Panc1 (cell line): ENCODE measurements around the gene APBB2. TPM values are rescaled to one million over a fixed set of nuclear protein-coding genes. Genes with fewer than 3 reads are reported as not detected.

Experiments
- ATAC-seq: fragments of 200-7000 bp; cut with Tn5 transposase; 2 replicates; pipeline ENCODE4 v1.9.1; 2020; ENCODE audit warnings: mild to moderate bottlenecking, moderate library complexity
- BruUV-seq: library from RNA; stranded (reverse); fragments of 400-500 nt; replicated peaks from 2 replicates; lab custom pipeline; 2021; lab: Mats Ljungman, UMichigan
- CTCF ChIA-PET: fragments of 300-600 bp; sonication (Branson Sonifier 250); formaldehyde crosslinking; loops from one replicate; lab custom pipeline; 2022; ENCODE audit warnings: antibody characterized with exemption; lab: Charles Lee
- POLR2A ChIA-PET: fragments of 300-600 bp; sonication (Branson Sonifier 250); formaldehyde crosslinking; loops from one replicate; lab custom pipeline; 2022; ENCODE audit warnings: antibody characterized with exemption; lab: Charles Lee
- DNase-seq: peaks from one replicate; pipeline ENCODE4 v3.0.0-alpha.2; 2010; ENCODE audit warnings: low read depth, low spot score
- H3K27ac ChIP-seq: 2 replicates; pipeline ENCODE4 v1.5.1; 2011; ENCODE audit warnings: mild to moderate bottlenecking, low read length, inconsistent platforms
- H3K27me3 ChIP-seq: fragments of 200-500 bp; sonication (Bioruptor generic); 2 replicates; pipeline ENCODE4 v1.6.0; 2014; ENCODE audit warnings: low read length, inconsistent platforms; ENCODE audit not compliant: control insufficient read depth, insufficient read depth
- H3K36me3 ChIP-seq: fragments of 200-500 bp; sonication (Bioruptor generic); 2 replicates; pipeline ENCODE4 v1.5.1; 2014; ENCODE audit warnings: inconsistent platforms, mild to moderate bottlenecking, low read length, moderate library complexity; ENCODE audit not compliant: control insufficient read depth, insufficient read depth
- H3K4me1 ChIP-seq: 2 replicates; pipeline ENCODE4 v1.5.1; 2011; ENCODE audit warnings: inconsistent platforms, mild to moderate bottlenecking, low read length, moderate library complexity; ENCODE audit not compliant: control insufficient read depth, insufficient read depth
- H3K4me3 ChIP-seq, 2 experiments: 2 replicates each; pipeline ENCODE4 v1.5.1; 2011 to 2012; ENCODE audit warnings: low read depth in 2 of 2, low read length in 2 of 2, mild to moderate bottlenecking in 2 of 2, inconsistent platforms in 1 of 2, moderate library complexity in 1 of 2
- H3K9me3 ChIP-seq: fragments of 200-500 bp; sonication (Bioruptor generic); 2 replicates; pipeline ENCODE4 v1.5.1; 2014; ENCODE audit warnings: low read depth, mild to moderate bottlenecking, inconsistent platforms, low read length, moderate library complexity; ENCODE audit not compliant: control insufficient read depth, insufficient read depth
- POLR2AphosphoS5 ChIP-seq: IDR thresholded peaks from 2 replicates; pipeline ENCODE4 v1.6.1; 2012; ENCODE audit warnings: mild to moderate bottlenecking, low read depth, low read length, moderate library complexity
- SIN3A ChIP-seq: IDR thresholded peaks from 2 replicates; pipeline ENCODE4 v1.6.1; 2012; ENCODE audit warnings: low read depth, mild to moderate bottlenecking, low read length, moderate library complexity, borderline replicate concordance; ENCODE audit not compliant: insufficient read depth
- TCF7L2 ChIP-seq: IDR thresholded peaks from 2 replicates; pipeline ENCODE4 v1.6.1; 2011; ENCODE audit warnings: mild to moderate bottlenecking, low read depth, low read length, inconsistent platforms
- in situ Hi-C: cut with HindIII; loops from 2 replicates; pipeline ENCODE4 v1.10.0; 2016; ENCODE audit warnings: low sequenced_read_pairs, low pct_unique_long_range_greater_than_20kb
- intact Hi-C: fragments of 100-400 bp; cut with micrococcal nuclease; formaldehyde crosslinking; loops from one replicate; pipeline ENCODE4 v1.10.0; 2022; ENCODE audit not compliant: unreplicated experiment
- total RNA-seq: library from RNA; stranded (reverse); gene quantifications from one replicate; pipeline ENCODE4 v1.2.1, GENCODE V29; 2021; ENCODE audit not compliant: unreplicated experiment
- TF ChIP-seq, protein P1 (sequence below), 2 experiments: IDR thresholded peaks; 2 replicates each; pipeline ENCODE4 v1.6.1; 2011 to 2012; ENCODE audit warnings: low read depth in 2 of 2, control low read depth in 1 of 2, low read length in 1 of 2, mild to moderate bottlenecking in 1 of 2, moderate library complexity in 1 of 2; ENCODE audit not compliant: insufficient read depth in 1 of 2
- TF ChIP-seq, protein P2 (sequence below): fragments of 450-650 bp; IDR thresholded peaks from 2 replicates; pipeline ENCODE4 v1.5.1; 2017; ENCODE audit warnings: mild to moderate bottlenecking

The APBB2 gene
- total RNA-seq, 1 experiment from 2014 or later = 27.1 TPM

DNA sequence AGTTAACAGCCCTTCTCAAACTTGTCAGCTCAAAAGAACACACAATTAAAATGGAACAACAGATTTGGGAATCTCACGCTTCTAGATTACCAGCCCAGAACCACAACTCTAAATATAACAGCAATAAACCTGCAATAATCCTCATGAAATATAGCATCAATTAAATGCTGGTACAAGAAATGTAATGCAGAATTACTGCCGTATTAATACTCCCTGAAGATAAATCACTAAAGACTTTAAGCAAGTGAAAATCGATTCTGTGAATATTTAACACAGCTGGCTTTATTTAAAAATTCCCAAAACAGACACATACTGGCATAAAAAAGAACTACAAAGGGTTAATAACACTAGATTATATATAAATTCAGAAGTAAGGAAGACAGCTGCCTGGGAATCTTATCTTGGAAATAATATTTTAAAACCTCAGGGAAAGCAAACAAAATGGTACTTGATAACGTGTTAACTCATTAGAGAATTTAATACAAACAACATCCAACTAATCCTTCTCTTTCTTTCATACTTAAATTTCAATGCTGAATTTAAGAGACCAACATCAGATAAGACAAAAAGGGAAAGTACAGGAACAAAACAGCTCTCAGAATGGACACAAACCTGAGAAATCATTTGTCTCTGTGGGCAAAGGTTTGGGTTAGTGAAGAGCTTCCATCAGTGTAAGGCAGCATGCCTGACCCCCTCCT, 34.7 kb downstream of the APBB2 start:
- ATAC-seq (no peak), DNase-seq (no peak)
- intact Hi-C loops (no loop called here), in situ Hi-C loops (no loop called here)
- POLR2A ChIA-PET = no interaction called here
- Histone ChIP-seq H3K9me3 (no peaks in the 10 kb centered on the region), H3K27ac (no peak overlapping the region; the same call in 1 of the 2 replicates), H3K36me3 (no peaks in the 10 kb centered on the region), H3K4me1 (peaks cover 26% of the 10 kb centered on the region), H3K27me3 (no peaks in the 10 kb centered on the region), H3K4me3 (no peak overlapping the region)
- CTCF ChIA-PET = no interaction called here
- BruUV-seq = no TSS peak
- TF ChIP-seq, protein P1, sequence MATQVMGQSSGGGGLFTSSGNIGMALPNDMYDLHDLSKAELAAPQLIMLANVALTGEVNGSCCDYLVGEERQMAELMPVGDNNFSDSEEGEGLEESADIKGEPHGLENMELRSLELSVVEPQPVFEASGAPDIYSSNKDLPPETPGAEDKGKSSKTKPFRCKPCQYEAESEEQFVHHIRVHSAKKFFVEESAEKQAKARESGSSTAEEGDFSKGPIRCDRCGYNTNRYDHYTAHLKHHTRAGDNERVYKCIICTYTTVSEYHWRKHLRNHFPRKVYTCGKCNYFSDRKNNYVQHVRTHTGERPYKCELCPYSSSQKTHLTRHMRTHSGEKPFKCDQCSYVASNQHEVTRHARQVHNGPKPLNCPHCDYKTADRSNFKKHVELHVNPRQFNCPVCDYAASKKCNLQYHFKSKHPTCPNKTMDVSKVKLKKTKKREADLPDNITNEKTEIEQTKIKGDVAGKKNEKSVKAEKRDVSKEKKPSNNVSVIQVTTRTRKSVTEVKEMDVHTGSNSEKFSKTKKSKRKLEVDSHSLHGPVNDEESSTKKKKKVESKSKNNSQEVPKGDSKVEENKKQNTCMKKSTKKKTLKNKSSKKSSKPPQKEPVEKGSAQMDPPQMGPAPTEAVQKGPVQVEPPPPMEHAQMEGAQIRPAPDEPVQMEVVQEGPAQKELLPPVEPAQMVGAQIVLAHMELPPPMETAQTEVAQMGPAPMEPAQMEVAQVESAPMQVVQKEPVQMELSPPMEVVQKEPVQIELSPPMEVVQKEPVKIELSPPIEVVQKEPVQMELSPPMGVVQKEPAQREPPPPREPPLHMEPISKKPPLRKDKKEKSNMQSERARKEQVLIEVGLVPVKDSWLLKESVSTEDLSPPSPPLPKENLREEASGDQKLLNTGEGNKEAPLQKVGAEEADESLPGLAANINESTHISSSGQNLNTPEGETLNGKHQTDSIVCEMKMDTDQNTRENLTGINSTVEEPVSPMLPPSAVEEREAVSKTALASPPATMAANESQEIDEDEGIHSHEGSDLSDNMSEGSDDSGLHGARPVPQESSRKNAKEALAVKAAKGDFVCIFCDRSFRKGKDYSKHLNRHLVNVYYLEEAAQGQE (IDR thresholded peaks at IDR 0.05; ENCODE audit: insufficient read depth in 1 of 2, low read depth in 2 of 2, low read length in 1 of 2) = no peak
- TF ChIP-seq, protein P2, sequence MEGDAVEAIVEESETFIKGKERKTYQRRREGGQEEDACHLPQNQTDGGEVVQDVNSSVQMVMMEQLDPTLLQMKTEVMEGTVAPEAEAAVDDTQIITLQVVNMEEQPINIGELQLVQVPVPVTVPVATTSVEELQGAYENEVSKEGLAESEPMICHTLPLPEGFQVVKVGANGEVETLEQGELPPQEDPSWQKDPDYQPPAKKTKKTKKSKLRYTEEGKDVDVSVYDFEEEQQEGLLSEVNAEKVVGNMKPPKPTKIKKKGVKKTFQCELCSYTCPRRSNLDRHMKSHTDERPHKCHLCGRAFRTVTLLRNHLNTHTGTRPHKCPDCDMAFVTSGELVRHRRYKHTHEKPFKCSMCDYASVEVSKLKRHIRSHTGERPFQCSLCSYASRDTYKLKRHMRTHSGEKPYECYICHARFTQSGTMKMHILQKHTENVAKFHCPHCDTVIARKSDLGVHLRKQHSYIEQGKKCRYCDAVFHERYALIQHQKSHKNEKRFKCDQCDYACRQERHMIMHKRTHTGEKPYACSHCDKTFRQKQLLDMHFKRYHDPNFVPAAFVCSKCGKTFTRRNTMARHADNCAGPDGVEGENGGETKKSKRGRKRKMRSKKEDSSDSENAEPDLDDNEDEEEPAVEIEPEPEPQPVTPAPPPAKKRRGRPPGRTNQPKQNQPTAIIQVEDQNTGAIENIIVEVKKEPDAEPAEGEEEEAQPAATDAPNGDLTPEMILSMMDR = no peak
- TF ChIP-seq TCF7L2 = no peak
- no peak for TF ChIP-seq POLR2AphosphoS5
- no peak for TF ChIP-seq SIN3A

DNA sequence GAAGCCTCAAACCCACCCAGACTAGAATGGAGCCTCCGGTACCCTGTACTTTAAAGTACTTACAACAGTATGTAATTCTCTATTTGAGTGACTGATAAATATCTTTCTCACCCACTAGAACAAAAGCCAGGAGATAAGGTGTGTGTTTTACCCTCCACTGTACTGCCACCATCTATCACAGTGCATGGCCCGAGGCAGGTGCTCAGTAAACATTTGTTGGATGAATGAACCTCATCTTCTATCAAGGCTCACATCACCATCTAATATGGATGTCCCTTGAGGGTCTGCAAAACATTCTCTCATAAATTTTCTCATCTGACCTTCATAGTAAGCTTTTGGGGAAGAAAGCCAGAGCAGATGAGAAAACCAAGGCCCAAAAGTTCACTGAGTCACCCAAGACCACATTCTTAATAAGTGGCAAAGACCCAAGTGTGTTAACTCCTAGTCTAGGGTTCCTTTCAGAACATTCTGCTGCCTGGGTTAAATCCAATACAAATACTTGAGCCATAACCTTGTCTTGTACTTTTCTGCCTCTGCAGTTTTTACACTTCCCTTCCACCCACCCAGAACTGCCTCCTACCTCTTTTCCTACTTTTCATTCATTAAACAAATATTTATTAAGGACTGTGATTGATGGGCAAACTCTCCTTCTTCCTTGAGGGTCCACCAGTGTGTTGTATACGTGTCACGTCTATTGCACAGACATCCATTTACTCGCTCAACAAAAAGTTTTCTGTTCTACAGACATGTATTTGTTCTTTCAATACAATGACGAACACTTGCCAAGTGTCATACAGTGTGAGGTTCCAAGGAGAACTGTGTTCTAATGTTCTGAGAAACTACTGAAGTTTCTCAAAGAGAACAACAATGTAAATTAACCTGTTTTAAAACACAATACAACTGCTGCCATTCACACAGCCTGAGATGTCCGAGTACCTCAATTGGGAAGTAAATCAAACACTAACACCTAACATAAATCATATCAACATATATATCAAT, 35.7 kb downstream of the APBB2 start:
- H3K4me1 ChIP-seq = peaks cover 26% of the 10 kb centered on the region
- no peak for TF ChIP-seq POLR2AphosphoS5
- TF ChIP-seq, protein P2 = no peak
- no peak overlapping the region for H3K4me3 ChIP-seq
- in situ Hi-C loops = no loop called here
- ChIA-PET CTCF (no interaction called here), POLR2A (no interaction called here)
- H3K27ac ChIP-seq = no peak overlapping the region
- DNase-seq (no peak), ATAC-seq (no peak)
- no peaks in the 10 kb centered on the region for H3K9me3 ChIP-seq
- no peaks in the 10 kb centered on the region for H3K36me3 ChIP-seq
- intact Hi-C loops = no loop called here
- H3K27me3 ChIP-seq = no peaks in the 10 kb centered on the region
- no TSS peak for BruUV-seq
